ENCODE data around the gene CNPY2. TPM values are rescaled to one million over a fixed set of nuclear protein-coding genes. Genes with fewer than 3 reads are reported as not detected.
A peak's percentile ranks its signal among the peaks of the same experiment; 100 is the strongest.

The CNPY2 gene
- total RNA-seq, 3 donors from 2014 or later: 69.9 to 86.1 (median 85.9) TPM

GRCh38 chr12:56317675-56318074, 1.9 kb upstream of the CNPY2 start:
- H3K36me3 ChIP-seq: peaks cover 3% of the 10 kb centered on the region
- intact Hi-C loops (cut with DNase I; ENCODE audit: low total_unique reads): no loop called here
- no peak for TF ChIP-seq POLR2AphosphoS5 (IDR thresholded peaks at IDR 0.05)
- TF ChIP-seq POLR2A (IDR thresholded peaks at IDR 0.05): no peak
- TF ChIP-seq, protein P1, sequence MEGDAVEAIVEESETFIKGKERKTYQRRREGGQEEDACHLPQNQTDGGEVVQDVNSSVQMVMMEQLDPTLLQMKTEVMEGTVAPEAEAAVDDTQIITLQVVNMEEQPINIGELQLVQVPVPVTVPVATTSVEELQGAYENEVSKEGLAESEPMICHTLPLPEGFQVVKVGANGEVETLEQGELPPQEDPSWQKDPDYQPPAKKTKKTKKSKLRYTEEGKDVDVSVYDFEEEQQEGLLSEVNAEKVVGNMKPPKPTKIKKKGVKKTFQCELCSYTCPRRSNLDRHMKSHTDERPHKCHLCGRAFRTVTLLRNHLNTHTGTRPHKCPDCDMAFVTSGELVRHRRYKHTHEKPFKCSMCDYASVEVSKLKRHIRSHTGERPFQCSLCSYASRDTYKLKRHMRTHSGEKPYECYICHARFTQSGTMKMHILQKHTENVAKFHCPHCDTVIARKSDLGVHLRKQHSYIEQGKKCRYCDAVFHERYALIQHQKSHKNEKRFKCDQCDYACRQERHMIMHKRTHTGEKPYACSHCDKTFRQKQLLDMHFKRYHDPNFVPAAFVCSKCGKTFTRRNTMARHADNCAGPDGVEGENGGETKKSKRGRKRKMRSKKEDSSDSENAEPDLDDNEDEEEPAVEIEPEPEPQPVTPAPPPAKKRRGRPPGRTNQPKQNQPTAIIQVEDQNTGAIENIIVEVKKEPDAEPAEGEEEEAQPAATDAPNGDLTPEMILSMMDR (IDR thresholded peaks at IDR 0.05): no peak

DNA sequence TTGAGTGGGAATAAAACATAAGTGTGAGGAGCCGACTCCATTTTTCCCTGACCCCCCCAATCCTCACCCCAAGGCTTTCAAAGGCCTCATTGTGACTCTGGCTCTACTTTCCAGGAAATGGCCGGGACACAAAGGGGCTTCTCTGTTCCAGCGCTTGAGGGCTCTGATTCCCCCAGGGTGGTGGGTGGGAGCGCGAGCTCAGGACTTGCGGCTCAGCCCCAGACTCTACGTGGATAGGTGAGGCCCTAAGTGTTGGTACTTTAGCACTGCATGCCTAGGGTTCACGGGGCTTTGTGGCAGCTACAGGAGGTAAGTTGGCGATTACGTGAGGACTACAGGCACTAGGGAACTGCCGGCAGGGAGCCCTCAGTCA, 553 bp downstream of the CNPY2 start:
- no peak for DNase-seq (ENCODE audit: low spot score in 2 of 2)
- TF ChIP-seq POLR2A (IDR thresholded peaks at IDR 0.05) (no peak), POLR2AphosphoS5 (IDR thresholded peaks at IDR 0.05) (no peak)
- TF ChIP-seq, protein P1 (IDR thresholded peaks at IDR 0.05): no peak
- H3K27ac ChIP-seq: peak overlapping the region; percentile 94
- peaks cover 5 to 7% of the 10 kb centered on the region in 2 donors for H3K4me1 ChIP-seq
- no peaks in the 10 kb centered on the region for H3K9me3 ChIP-seq
- H3K36me3 ChIP-seq: no peaks in the 10 kb centered on the region
- H3K4me3 ChIP-seq: peak overlapping the region; percentile 72 to 89 (median 87)
- no peaks in the 10 kb centered on the region for H3K27me3 ChIP-seq
- intact Hi-C loops (cut with DNase I; ENCODE audit: low total_unique reads): no loop called here

More at GRCh38 chr12:56317675-56318074, 1.9 kb upstream of the CNPY2 start:
- DNase-seq (ENCODE audit: low spot score in 2 of 2): no peak
- Histone ChIP-seq H3K9me3 (no peaks in the 10 kb centered on the region), H3K27me3 (no peaks in the 10 kb centered on the region), H3K4me1 (peaks cover 5 to 7% of the 10 kb centered on the region in 2 donors), H3K27ac (no peak overlapping the region), H3K4me3 (no peak overlapping the region)

GRCh38 chr12:56311003-56311402, 4.8 kb downstream of the CNPY2 start:
- H3K27ac ChIP-seq: no peak overlapping the region
- TF ChIP-seq POLR2A (IDR thresholded peaks at IDR 0.05) (no peak), POLR2AphosphoS5 (IDR thresholded peaks at IDR 0.05) (no peak)
- TF ChIP-seq, protein P1 (IDR thresholded peaks at IDR 0.05): no peak
- H3K27me3 ChIP-seq: no peaks in the 10 kb centered on the region
- no peaks in the 10 kb centered on the region for H3K9me3 ChIP-seq
- intact Hi-C loops (cut with DNase I; ENCODE audit: low total_unique reads): no loop called here
- no peak overlapping the region for H3K4me3 ChIP-seq
- H3K4me1 ChIP-seq: peaks cover 5 to 7% of the 10 kb centered on the region in 2 donors
- no peaks in the 10 kb centered on the region for H3K36me3 ChIP-seq
- DNase-seq (ENCODE audit: low spot score in 2 of 2): no peak

DNA sequence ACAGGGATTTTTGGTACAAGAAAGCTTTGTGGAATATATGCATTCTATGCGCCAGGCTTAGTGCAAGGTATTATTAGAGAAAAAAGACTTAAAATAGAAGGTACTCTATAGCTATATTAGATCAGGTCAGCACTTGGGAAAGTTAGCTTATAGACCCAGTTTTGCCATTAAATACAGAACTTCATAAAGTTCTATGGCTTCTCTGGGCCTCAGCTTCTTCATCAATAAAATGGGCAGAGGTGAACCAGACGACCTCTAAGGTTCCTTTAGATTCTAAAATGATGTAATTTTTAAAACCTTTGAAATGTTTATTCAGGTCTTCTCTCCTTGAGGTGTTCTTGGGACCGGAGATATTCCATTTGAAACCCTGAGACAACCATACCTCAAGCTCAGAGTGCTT, 7.1 kb downstream of the CNPY2 start:
- Histone ChIP-seq H3K27ac (no peak overlapping the region), H3K27me3 (no peaks in the 10 kb centered on the region), H3K9me3 (no peaks in the 10 kb centered on the region), H3K36me3 (no peaks in the 10 kb centered on the region), H3K4me3 (no peak overlapping the region), H3K4me1 (no peaks in the 10 kb centered on the region)
- DNase-seq (ENCODE audit: low spot score in 2 of 2): no peak
- TF ChIP-seq POLR2AphosphoS5 (IDR thresholded peaks at IDR 0.05): no peak
- TF ChIP-seq POLR2A (IDR thresholded peaks at IDR 0.05): no peak
- TF ChIP-seq, protein P1 (IDR thresholded peaks at IDR 0.05): no peak
- intact Hi-C loops (cut with DNase I; ENCODE audit: low total_unique reads): no loop called here

- Histone ChIP-seq H3K9me3 (no peaks in the 10 kb centered on the region), H3K4me3 (no peak overlapping the region), H3K4me1 (no peaks in the 10 kb centered on the region), H3K27ac (no peak overlapping the region), H3K36me3 (no peaks in the 10 kb centered on the region), H3K27me3 (no peaks in the 10 kb centered on the region)
- TF ChIP-seq POLR2A (IDR thresholded peaks at IDR 0.05) (no peak), POLR2AphosphoS5 (IDR thresholded peaks at IDR 0.05) (no peak)
- TF ChIP-seq, protein P1 (IDR thresholded peaks at IDR 0.05): no peak
- no peak for DNase-seq (ENCODE audit: low spot score in 2 of 2)
- intact Hi-C loops (cut with DNase I; ENCODE audit: low total_unique reads): no loop called here
Measured at GRCh38 chr12:56307221-56307965, 8.4 kb downstream of the CNPY2 start.

All from breast epithelium (tissue), 4 donors.